Hematopoietic multipotent progenitor cell (in vitro differentiated cells): ENCODE data around the gene CTSL. TPM values are rescaled to one million over a fixed set of nuclear protein-coding genes. Genes with fewer than 3 reads are reported as not detected.
A peak's percentile ranks its signal among the peaks of the same experiment; 100 is the strongest.

ENCODE experiments used
- DNase-seq, 3 donors: peaks; one replicate each; pipeline ENCODE4 v3.0.0-alpha.2; 2011 to 2015; ENCODE audit warnings: low read depth in 2 of 3, low spot score in 2 of 3
- total RNA-seq: library from RNA; depleted of rRNA; stranded (reverse); fragments of >200 nt; gene quantifications from one replicate; pipeline ENCODE4 v1.2.3, GENCODE V29; 2012

CTSL gene
- total RNA-seq = 1.3 TPM

GRCh38 chr9:87725900-87726709, at the start of gene CTSL:
Gene CTSL (plus strand): TSS chr9:87726119. CDS start chr9:87727604, 1,485 bp downstream.
- peak in 2 of 3 donors; percentile 39 to 48 for DNase-seq

DNA sequence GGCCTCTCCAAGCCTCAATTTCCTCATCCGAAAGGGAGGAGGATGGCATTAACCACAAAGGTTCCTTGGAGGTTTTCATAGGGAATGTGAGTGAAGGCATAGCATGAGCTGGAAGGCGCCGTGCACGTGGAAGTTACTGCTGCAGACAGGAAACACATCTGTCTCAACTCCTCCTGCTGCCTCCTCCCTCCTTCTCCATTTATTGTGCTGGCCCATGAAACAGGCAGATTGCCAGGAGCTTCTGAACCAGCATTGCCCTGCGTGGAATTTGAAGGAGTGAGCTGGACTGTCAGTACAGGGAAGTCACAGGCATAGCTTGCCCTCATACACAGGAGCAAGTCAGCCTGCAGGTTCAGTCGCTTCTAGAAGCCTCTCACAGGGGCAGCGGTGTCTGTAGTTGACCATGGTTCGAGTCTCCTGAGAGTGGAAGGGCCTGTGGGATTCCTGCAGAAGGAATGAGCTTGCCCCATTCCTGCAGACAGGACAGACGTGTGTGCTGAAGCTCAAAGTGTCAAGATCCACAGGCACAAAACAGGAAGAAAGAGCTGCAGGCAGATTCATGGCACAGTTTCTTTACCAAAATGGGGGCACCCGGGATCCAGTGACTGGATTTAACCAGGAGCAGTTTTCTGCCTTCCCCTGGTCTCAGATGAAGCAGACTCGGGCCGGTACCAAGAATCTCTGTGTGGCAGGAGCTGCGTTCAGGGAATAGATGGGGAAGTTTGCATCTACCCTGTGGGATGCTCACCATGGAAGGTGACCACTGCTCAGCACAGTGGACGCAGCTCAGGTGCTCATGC, 48.7 kb upstream of the CTSL start:
- DNase-seq = peak in 2 of 3 donors; percentile 29 to 70

GRCh38 chr9:87677776-87678587, 47.9 kb upstream of the CTSL start:
- DNase-seq = no peak

DNA sequence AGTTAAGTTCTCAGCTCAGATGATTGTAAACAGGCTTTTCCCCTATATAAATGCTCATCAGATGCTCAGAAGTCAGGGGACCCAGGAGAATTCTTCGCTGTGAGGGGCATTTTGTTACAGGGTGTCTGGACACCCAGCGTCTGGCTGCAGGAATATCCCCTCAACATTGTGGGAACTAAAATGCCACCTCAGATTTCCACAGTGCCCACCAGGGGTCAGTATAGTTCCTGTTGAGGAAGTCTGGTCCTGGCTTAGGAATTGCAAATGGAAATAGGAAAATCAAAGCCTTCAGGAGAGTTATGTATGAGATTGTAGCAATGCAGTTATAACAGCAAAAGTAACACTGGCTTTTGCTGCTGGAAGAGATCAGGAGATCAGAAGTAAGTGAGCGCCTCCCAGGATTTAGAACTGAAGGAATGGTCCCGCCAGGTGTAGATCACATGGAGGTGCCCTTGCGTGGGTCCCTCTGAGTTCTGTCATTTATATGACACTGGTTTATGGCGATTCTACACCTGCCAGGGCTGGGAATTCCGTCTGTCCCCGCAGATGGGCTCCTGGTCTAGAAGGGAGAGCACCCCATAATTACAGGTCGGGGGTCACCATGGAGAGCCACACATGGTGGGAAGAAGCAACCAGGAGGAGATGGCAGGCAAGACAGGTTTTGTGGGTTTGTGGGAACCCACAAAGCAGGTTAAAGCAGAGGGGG, 47.1 kb upstream of the CTSL start:
- DNase-seq = peak; percentile 28 to 48 (median 28)

DNA sequence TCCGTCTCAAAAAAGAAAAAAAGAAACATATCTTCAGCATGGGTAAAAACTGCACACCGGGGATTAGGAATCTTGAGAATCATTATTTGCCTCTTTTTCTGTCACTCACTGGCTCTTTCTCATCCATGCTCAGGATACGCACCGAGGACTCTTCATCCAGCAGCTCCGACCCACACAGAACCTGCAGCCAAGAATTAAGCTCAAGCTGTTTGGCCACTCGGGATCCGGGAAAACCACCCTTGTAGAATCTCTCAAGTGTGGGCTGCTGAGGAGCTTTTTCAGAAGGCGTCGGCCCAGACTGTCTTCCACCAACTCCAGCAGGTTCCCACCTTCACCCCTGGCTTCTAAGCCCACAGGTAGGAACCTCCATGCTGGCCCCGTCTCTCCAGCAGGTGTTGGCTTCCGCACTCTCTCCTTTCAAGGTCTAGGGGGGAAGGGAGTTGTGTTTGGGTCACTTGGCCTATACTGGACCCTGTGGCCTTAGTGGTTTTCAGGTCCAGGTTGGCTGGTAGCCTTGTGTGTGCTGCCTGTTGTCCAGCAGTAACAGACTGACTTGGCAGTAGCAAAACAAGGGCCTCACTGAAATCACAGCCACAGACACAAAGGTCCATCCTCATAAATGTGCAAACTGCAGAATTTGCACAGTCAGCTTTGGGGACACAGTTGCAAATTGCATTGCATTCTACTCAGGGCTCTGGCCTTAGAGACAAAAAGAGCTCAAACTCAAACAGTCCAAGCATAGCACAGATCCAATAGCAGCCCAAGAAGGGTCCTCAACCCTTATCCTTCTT, 44.5 kb upstream of the CTSL start:
- no peak for DNase-seq

GRCh38 chr9:87682085-87682484, 43.8 kb upstream of the CTSL start:
- DNase-seq = no peak

DNA sequence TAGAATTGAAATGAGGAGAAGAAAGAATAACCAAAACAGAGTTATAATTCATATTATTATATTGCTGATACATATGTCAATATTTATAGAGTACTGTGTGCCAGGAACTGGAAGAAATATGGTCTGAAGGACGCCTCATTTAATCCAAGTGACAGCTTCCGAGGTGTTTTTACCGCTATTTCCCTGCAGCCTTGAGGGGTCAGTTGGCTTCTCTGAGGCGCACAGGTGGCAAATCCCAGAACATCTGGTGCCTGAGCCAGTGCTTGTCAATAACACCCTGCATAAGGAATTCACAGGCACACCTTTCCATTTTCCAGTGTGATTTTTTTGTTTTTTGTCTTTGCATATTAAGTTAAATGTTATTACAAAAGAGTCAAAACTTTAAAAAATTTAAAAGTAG, 43.3 kb upstream of the CTSL start:
- DNase-seq = no peak

GRCh38 chr9:87683751-87684626, 41.9 kb upstream of the CTSL start:
- DNase-seq = no peak

DNA sequence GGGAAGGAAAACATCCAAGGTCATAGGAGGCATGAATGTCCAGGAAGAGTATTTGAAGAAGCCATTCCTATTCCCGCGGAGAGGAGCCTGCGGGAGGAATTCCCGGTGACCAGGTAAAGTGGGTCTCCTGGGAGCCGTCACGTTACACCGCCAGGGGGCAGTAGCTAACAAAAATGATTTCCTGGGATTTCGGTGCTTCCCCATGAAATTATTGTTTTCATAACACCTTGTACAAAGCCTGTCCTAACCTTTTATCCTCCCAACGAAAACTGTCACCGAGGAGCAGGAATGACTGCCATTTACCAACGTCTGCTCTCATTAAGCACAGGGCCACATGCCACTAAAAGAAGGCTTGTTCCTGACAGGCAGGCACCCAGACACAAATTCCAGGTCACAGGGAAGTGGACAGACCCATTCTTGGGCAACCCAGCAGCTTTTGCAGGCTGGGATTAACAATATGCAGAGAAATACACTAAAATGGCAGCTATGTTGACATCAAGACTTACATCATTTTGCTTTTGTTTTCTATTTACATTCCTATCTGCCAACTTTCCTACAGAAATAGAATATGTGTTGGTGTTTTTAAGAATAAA, 41.2 kb upstream of the CTSL start:
- DNase-seq = no peak

- no peak for DNase-seq
Observed at GRCh38 chr9:87685441-87685840, 40.5 kb upstream of the CTSL start.

GRCh38 chr9:87685871-87686519, 39.9 kb upstream of the CTSL start:
- DNase-seq = peak in 1 of 3 donors; percentile 54

DNA sequence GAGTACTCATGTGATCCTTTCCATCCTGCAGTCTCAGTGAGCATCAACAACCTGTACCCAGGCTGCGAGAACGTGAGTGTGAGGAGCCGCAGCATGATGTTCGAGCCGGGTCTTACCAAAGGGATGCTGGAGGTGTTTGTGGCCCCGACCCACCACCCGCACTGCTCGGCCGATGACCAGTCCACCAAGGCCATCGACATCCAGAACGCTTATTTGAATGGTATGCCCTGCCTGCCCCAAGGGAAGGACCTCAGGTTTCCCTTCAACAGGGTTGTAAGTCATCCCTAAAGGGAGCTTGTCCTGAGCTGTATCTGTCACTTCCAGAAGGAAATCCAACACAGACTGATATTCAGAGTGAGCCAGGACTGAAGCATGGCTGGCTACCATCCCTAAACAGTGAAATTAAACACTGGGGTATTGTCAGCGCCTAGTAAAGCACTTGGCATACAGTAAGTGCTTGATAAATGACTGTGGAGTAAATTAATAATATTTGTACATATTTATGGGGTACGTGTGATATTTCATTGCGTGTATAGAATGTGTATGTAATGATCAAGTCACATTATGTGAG, 39.3 kb upstream of the CTSL start:
- no peak for DNase-seq

GRCh38 chr9:87687207-87687606, 38.7 kb upstream of the CTSL start:
- no peak for DNase-seq

GRCh38 chr9:87694236-87694755, 31.6 kb upstream of the CTSL start:
- no peak for DNase-seq

DNA sequence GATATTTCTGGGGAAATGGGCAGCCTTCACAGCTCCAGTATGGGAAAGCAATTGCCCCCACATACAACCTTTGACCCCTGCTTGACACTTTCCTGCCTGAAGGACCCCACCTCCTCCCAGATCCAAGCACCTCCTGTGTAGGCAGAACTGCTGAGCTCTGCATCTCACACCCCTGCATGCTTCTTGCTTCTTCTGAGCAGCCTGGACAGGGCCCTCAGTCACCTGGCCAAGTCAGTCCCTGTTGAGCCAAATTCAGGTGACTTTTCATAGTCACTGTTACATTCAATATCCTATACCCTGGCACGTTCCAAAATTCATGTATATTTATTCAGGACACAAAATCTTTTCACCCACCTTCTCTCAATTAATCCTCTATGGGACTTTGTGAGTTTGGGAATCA, 30.4 kb upstream of the CTSL start:
- no peak for DNase-seq

DNA sequence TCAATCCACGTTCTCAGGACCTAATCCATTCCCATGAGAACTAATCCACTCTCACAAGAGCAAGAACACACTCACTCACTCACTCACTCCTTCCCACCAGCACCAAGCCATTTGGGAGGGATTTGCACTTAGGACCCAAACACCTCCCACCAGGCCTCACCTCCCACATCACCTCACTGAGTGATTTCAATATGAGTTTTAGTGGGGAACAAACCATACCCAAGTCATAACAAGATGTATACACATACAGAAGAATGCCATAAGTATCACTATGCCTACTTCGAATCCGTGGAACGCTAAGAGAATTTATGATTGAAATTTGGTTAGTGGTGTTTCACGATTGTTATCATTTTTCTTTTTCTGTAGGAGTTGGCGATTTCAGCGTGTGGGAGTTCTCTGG, 29.3 kb upstream of the CTSL start:
- no peak for DNase-seq
